H9 (cell line): ENCODE data around the gene CADPS2. TPM values are rescaled to one million over a fixed set of nuclear protein-coding genes. Genes with fewer than 3 reads are reported as not detected.

ENCODE experiments used
- DNase-seq: peaks from one replicate; pipeline ENCODE4 v3.0.0-alpha.2; 2017
- H2AFZ ChIP-seq: one replicate; pipeline ENCODE4 v1.6.1; 2013; ENCODE audit warnings: mild to moderate bottlenecking, low read length, control low read depth, moderate library complexity
- H2AK5ac ChIP-seq: 2 replicates; pipeline ENCODE4 v1.6.1; 2013; ENCODE audit warnings: low read length, control low read depth, mixed read lengths; ENCODE audit not compliant: insufficient read length
- H2BK120ac ChIP-seq: one replicate; pipeline ENCODE4 v1.6.1; 2013; ENCODE audit warnings: low read depth, mild to moderate bottlenecking, low read length, control low read depth, inconsistent platforms; ENCODE audit not compliant: poor library complexity, severe bottlenecking
- H2BK12ac ChIP-seq: 2 replicates; pipeline ENCODE4 v1.6.1; 2013; ENCODE audit warnings: low read length, control low read depth, mixed read lengths, low read depth; ENCODE audit not compliant: insufficient read length
- H2BK15ac ChIP-seq: 2 replicates; pipeline ENCODE4 v1.6.1; 2013; ENCODE audit warnings: low read depth, low read length, control low read depth
- H2BK20ac ChIP-seq: one replicate; pipeline ENCODE4 v1.6.1; 2013; ENCODE audit warnings: low read depth, mild to moderate bottlenecking, low read length, control low read depth, inconsistent platforms; ENCODE audit not compliant: poor library complexity, severe bottlenecking
- H2BK5ac ChIP-seq: 2 replicates; pipeline ENCODE4 v1.6.1; 2013; ENCODE audit warnings: low read length, control low read depth, mixed read lengths; ENCODE audit not compliant: insufficient read length
- H3K14ac ChIP-seq: 2 replicates; pipeline ENCODE4 v1.6.1; 2013; ENCODE audit warnings: low read length, control low read depth; ENCODE audit not compliant: insufficient read depth
- H3K18ac ChIP-seq: 2 replicates; pipeline ENCODE4 v1.6.1; 2013; ENCODE audit warnings: low read depth, mild to moderate bottlenecking, mixed read lengths, low read length, control low read depth; ENCODE audit not compliant: insufficient read length
- H3K23ac ChIP-seq: 2 replicates; pipeline ENCODE4 v1.6.1; 2013; ENCODE audit warnings: low read length, control low read depth, mixed read lengths, low read depth; ENCODE audit not compliant: insufficient read length
- H3K23me2 ChIP-seq: 2 replicates; pipeline ENCODE4 v1.6.1; 2013; ENCODE audit warnings: low read depth, mild to moderate bottlenecking, mixed read lengths, low read length, control low read depth; ENCODE audit not compliant: insufficient read length, poor library complexity, severe bottlenecking
- H3K27ac ChIP-seq: 2 replicates; pipeline ENCODE4 v1.5.1; 2013; ENCODE audit warnings: low read length, control low read depth, mixed read lengths, low read depth; ENCODE audit not compliant: insufficient read length
- H3K27me3 ChIP-seq: 2 replicates; pipeline ENCODE4 v1.6.1; 2013; ENCODE audit warnings: low read length, control low read depth, inconsistent platforms; ENCODE audit not compliant: insufficient read depth
- H3K4ac ChIP-seq: 2 replicates; pipeline ENCODE4 v1.6.1; 2013; ENCODE audit warnings: low read depth, mild to moderate bottlenecking, control low read depth, inconsistent platforms, low read length, moderate library complexity
- H3K4me1 ChIP-seq: 2 replicates; pipeline ENCODE4 v1.6.1; 2013; ENCODE audit warnings: low read length, control low read depth, inconsistent platforms; ENCODE audit not compliant: insufficient read depth
- H3K4me2 ChIP-seq: 2 replicates; pipeline ENCODE4 v1.6.1; 2013; ENCODE audit warnings: low read length, control low read depth, mixed read lengths; ENCODE audit not compliant: insufficient read length, insufficient read depth
- H3K56ac ChIP-seq: 2 replicates; pipeline ENCODE4 v1.6.1; 2013; ENCODE audit warnings: low read depth, mild to moderate bottlenecking, mixed read lengths, low read length, control low read depth; ENCODE audit not compliant: insufficient read length
- H3K79me1 ChIP-seq: 2 replicates; pipeline ENCODE4 v1.6.1; 2013; ENCODE audit warnings: low read depth, mild to moderate bottlenecking, moderate library complexity, low read length, control low read depth, inconsistent platforms; ENCODE audit not compliant: insufficient read depth, poor library complexity, severe bottlenecking
- H3K79me2 ChIP-seq: 2 replicates; pipeline ENCODE4 v1.6.1; 2013; ENCODE audit warnings: low read length, control low read depth, inconsistent platforms; ENCODE audit not compliant: insufficient read depth
- H3K9ac ChIP-seq: 2 replicates; pipeline ENCODE4 v1.6.1; 2013; ENCODE audit warnings: low read length, control low read depth, mixed read lengths; ENCODE audit not compliant: insufficient read length; ENCODE audit errors: extremely low read depth
- H3K9me3 ChIP-seq: one replicate; pipeline ENCODE4 v1.6.1; 2013; ENCODE audit warnings: low read depth, low read length, inconsistent platforms; ENCODE audit not compliant: control insufficient read depth
- H3T11ph ChIP-seq: one replicate; pipeline ENCODE4 v1.6.1; 2013; ENCODE audit warnings: mild to moderate bottlenecking, low read length, control low read depth, inconsistent platforms
- H4K20me1 ChIP-seq: one replicate; pipeline ENCODE4 v1.6.1; 2013; ENCODE audit not compliant: control insufficient read depth, insufficient read length, insufficient read depth
- H4K5ac ChIP-seq: 2 replicates; pipeline ENCODE4 v1.6.1; 2013; ENCODE audit warnings: low read depth, mild to moderate bottlenecking, mixed read lengths, low read length, control low read depth; ENCODE audit not compliant: insufficient read length
- H4K8ac ChIP-seq: replicated peaks from 2 replicates; pipeline ENCODE4 v1.6.1; 2013; ENCODE audit warnings: low read length, control low read depth, mixed read lengths, low read depth; ENCODE audit not compliant: insufficient read length
- H4K91ac ChIP-seq: 2 replicates; pipeline ENCODE4 v1.6.1; 2013; ENCODE audit warnings: low read depth, mild to moderate bottlenecking, moderate library complexity, mixed read lengths, low read length, control low read depth; ENCODE audit not compliant: insufficient read length
- H3K27ac Mint-ChIP-seq, 3 experiments: 2 replicates in 2 of 3; 3 replicates in 1 of 3; pipeline ENCODE4 v1.8.0; 2020 to 2021; ENCODE audit warnings: mixed read lengths in 3 of 3, mild to moderate bottlenecking in 1 of 3, moderate library complexity in 1 of 3
- H3K27me3 Mint-ChIP-seq: 2 replicates; pipeline ENCODE4 v1.8.0; 2021; ENCODE audit warnings: low read depth, mild to moderate bottlenecking, moderate library complexity, mixed read lengths
- H3K36me3 Mint-ChIP-seq, 3 experiments: 2 replicates in 2 of 3; 3 replicates in 1 of 3; pipeline ENCODE4 v1.8.0; 2020 to 2021; ENCODE audit warnings: low read depth in 3 of 3, mixed read lengths in 3 of 3; ENCODE audit not compliant: insufficient read depth in 1 of 3
- H3K4me1 Mint-ChIP-seq, 2 experiments: 2 replicates each; pipeline ENCODE4 v1.8.0; 2020; ENCODE audit warnings: mixed read lengths in 2 of 2
- H3K4me3 Mint-ChIP-seq, 2 experiments: 2 replicates in 1 of 2; 3 replicates in 1 of 2; pipeline ENCODE4 v1.8.0; 2020 to 2021; ENCODE audit warnings: mild to moderate bottlenecking in 2 of 2, mixed read lengths in 2 of 2, moderate library complexity in 1 of 2
- H3K9me3 Mint-ChIP-seq, 2 experiments: 2 replicates in 1 of 2; 3 replicates in 1 of 2; pipeline ENCODE4 v1.8.0; 2020; ENCODE audit warnings: mild to moderate bottlenecking in 2 of 2, mixed read lengths in 2 of 2, moderate library complexity in 1 of 2
- WGBS: extraction: QIAGEN DNeasy Blood & Tissue Kit; methylation state at CpG from one replicate; pipeline ENCODE4 v1.1.7; 2013; ENCODE audit warnings: missing lambda C conversion rate, low lambda C conversion rate, mixed read lengths; ENCODE audit not compliant: insufficient read length; ENCODE audit errors: extremely low coverage; 5-methylcytosine and 5-hydroxymethylcytosine counted together
- total RNA-seq: library from RNA; stranded (reverse); gene quantifications from 2 replicates; pipeline ENCODE4 v1.2.1, GENCODE V29; 2021
- TF ChIP-seq, protein P1 (sequence below): fragments of 200-600 bp; sonication (generic); conservative IDR thresholded peaks from 3 replicates; pipeline ENCODE4 v1.8.0; 2021; ENCODE audit warnings: antibody characterized with exemption, mild to moderate bottlenecking

The CADPS2 gene
- total RNA-seq, 1 experiment from 2014 or later: 7.1 TPM

DNA sequence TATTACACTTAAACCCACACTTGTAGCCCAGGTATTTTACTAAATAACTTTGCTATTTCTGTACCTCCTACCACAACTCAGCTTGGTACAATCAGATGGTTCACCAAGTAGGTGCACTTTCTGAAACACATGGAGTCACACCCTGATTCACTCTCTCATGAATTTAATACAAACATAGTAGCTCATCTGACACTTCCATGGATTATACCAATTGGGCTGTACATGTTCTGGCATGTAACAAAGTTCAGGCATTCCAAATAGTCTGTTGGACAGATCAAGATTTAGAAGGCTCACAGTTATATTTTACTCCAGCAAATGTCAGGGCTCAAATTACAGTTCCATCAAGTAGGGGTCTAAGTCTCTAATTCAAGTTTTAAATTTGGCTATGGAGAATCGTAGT lies 121.4 kb downstream of the CADPS2 start:
- no peak overlapping the region for H3K14ac ChIP-seq
- H4K8ac ChIP-seq: no peak overlapping the region
- Mint-ChIP-seq H3K4me1 (peaks cover 35 to 37% of the 10 kb centered on the region in 2 experiments), H3K27me3 (no peaks in the 10 kb centered on the region), H3K9me3 (no peaks in the 10 kb centered on the region), H3K27ac (no peak overlapping the region), H3K36me3 (no peaks in the 10 kb centered on the region), H3K4me3 (no peak overlapping the region)
- no peak overlapping the region for H3K18ac ChIP-seq
- no peak overlapping the region for H2BK12ac ChIP-seq
- no peaks in the 10 kb centered on the region for H3K79me1 ChIP-seq
- no peak overlapping the region for H3T11ph ChIP-seq
- no CpG with 5 or more reads among the region's 1 CpG for WGBS
- no peak overlapping the region for H3K27ac ChIP-seq
- H2BK20ac ChIP-seq: no peak overlapping the region
- no peak overlapping the region for H2AK5ac ChIP-seq
- H3K4ac ChIP-seq: no peak overlapping the region
- no peak for DNase-seq
- TF ChIP-seq, protein P1, sequence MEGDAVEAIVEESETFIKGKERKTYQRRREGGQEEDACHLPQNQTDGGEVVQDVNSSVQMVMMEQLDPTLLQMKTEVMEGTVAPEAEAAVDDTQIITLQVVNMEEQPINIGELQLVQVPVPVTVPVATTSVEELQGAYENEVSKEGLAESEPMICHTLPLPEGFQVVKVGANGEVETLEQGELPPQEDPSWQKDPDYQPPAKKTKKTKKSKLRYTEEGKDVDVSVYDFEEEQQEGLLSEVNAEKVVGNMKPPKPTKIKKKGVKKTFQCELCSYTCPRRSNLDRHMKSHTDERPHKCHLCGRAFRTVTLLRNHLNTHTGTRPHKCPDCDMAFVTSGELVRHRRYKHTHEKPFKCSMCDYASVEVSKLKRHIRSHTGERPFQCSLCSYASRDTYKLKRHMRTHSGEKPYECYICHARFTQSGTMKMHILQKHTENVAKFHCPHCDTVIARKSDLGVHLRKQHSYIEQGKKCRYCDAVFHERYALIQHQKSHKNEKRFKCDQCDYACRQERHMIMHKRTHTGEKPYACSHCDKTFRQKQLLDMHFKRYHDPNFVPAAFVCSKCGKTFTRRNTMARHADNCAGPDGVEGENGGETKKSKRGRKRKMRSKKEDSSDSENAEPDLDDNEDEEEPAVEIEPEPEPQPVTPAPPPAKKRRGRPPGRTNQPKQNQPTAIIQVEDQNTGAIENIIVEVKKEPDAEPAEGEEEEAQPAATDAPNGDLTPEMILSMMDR: no peak
- no peak overlapping the region for H2BK120ac ChIP-seq
- H3K23me2 ChIP-seq: no peaks in the 10 kb centered on the region
- no peaks in the 10 kb centered on the region for H3K79me2 ChIP-seq
- no peaks in the 10 kb centered on the region for H3K27me3 ChIP-seq
- H2BK15ac ChIP-seq: no peak overlapping the region
- peaks cover under 1% of the 10 kb centered on the region; the same call in 1 of the 2 replicates for H3K4me1 ChIP-seq
- no peak overlapping the region for H3K4me2 ChIP-seq
- no peak overlapping the region for H4K5ac ChIP-seq
- H2AFZ ChIP-seq: no peak overlapping the region
- H4K20me1 ChIP-seq: no peaks in the 10 kb centered on the region
- no peaks in the 10 kb centered on the region for H3K9me3 ChIP-seq
- H3K9ac ChIP-seq: no peak overlapping the region
- H3K23ac ChIP-seq: no peak overlapping the region
- H3K56ac ChIP-seq: no peak overlapping the region
- no peak overlapping the region for H2BK5ac ChIP-seq
- no peak overlapping the region for H4K91ac ChIP-seq
